GM20431 (cell line): ENCODE measurements around the gene SEMA4A.
"Not testable (repeated sequence)": the region's sequence is repeated elsewhere in the genome, so short reads cannot be mapped to it uniquely, and the experiment has no call there.

ENCODE experiments used
- in situ Hi-C: fragments of 300-500 bp; cut with MseI, MboI; formaldehyde crosslinking; loops from one replicate; pipeline ENCODE4 v1.15.0; 2020; ENCODE audit warnings: low sequenced_read_pairs; ENCODE audit not compliant: unreplicated experiment

The SEMA4A gene

DNA sequence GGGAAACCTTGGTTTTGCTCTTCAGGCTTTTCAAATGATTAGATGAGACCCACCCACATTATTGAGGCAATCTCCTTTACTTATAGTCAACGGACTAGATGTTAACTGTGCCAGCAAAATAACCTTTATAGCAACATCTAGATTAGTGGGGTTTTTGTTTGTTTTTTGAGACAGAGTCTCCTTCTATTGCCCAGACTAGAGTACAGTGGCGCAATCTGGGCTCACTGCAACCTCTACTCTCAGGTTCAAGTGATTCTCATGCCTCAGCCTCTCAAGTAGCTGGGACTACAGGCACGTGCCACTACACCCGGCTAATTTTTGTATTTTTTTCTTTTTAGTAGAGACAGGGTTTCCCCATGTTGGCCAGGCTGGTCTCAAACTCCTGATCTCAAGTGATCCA lies 36.9 kb downstream of the SEMA4A start:
- in situ Hi-C loops, result not testable (repeated sequence)

- in situ Hi-C loops, result no loop called here
These were observed 38.0 kb downstream of the SEMA4A start for GRCh38 chr1:156191292-156191964.

DNA sequence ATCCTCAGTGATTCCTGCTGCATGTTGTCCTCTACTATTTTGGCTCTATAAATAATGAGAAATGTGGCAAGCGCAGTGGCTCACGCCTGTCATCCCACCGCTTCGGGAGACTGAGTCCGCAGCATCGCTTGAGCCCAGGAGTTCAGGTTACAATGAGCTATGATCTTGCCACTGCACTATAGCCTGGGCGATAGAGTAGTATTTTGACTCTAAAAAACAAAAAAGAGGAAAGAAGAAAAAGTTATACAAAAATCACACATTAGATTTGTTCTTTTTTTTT lies 39.8 kb downstream of the SEMA4A start:
- in situ Hi-C loops, result no loop called here

GRCh38 chr1:156193488-156194299 lies 40.3 kb downstream of the SEMA4A start, which contains the start of gene SLC25A44:
SLC25A44 (plus strand) TSS chr1:156194104; CDS start chr1:156199848, 5,744 bp downstream.
- in situ Hi-C loops, result no loop called here

DNA sequence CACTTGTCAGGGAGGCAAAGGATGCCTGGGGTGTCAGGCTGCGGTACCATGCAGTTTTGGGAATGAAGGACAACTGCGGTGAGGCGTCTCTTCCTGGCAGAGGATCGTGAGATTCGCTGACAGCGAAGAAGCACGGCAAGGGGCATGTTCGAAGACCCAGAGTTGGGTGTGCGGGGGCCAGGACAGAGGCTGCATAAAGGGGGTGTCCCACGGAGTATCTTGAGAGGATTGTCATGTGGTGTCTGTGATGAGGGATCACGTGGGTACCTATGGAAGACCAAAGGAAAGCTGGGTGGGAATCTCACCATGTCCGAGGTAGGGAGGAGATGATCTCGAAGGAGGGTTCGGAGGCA lies 40.9 kb downstream of the SEMA4A start:
- in situ Hi-C loops, result no loop called here

DNA sequence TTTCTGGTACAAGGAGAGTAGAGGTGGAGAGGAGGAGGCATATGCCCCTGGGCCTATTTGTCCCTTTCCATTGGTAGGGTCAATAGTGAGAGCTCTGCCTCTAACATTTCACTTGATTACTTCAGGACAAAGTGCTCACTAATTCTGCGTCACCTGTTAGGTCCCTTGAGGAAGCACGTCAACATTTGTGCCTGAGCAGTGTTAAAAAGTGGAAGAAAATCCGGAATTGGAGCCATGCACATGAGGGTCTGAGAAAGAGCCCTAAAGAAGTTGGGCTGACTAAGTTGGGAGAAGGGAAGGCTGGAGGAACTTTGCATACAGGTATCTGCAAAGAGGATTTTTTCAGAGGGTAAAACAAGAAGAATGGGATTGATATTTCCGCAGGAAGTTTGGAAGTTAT lies 42.5 kb downstream of the SEMA4A start:
- in situ Hi-C loops, result no loop called here

- in situ Hi-C loops, result no loop called here
These were observed 43.1 kb downstream of the SEMA4A start for GRCh38 chr1:156196445-156196844.

DNA sequence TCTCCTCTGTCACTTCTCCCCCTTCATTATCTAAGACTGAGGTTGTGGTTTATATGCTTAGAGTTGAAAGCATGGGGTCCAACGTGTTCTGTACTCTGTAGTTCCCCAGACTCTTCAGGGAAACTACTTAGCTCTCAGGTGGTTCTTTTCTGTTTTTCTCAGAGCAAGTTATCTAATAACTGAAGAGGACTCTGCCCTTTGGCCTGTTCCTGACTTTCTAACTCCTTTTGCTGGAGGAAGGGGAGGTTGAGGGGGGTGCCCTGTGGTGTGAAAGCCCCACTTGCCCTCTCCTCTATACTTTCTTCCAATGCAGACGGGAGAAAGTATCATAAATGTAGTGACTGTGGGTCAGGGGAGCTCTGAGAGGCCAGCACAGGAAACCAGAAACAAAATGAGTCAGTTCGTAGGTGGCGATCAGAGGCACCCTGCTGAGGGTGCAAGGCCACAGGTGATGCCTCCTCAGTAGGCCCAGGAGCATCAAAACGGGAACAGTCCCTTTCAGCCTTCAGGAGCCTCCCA lies 45.5 kb downstream of the SEMA4A start:
- in situ Hi-C loops, result no loop called here

DNA sequence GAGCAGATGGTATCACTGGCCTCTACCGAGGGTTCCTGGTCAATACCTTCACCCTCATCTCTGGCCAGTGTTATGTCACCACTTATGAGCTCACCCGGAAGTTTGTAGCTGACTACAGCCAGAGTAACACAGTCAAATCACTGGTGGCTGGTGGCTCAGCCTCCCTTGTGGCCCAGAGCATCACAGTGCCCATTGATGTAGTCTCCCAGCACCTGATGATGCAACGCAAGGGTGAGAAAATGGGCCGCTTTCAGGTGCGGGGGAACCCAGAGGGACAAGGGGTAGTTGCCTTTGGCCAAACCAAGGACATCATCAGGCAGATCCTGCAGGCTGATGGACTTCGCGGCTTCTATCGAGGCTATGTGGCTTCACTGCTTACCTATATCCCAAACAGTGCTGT lies 46.7 kb downstream of the SEMA4A start:
- in situ Hi-C loops, result no loop called here

DNA sequence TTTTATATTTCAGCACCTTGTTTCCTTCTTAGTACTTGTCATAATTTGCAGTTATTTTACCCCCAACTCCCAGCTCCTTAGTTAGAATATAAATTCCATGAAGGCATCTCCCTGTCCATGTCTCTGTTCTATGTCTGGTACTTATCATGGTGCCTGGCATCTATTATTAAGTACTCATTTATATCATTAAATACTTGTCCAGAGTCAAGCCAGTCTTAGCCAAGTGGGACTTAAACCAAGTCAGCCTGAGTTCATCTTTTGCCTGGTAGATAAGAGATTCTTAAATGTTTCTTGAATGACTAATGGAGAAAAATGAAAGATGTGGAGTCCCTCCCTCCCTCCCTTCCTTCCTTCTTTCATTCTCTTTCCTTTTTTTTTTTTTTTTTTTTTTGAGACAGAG lies 49.9 kb downstream of the SEMA4A start:
- in situ Hi-C loops, result no loop called here

GRCh38 chr1:156204686-156205085 lies 51.3 kb downstream of the SEMA4A start:
- in situ Hi-C loops, result no loop called here

GRCh38 chr1:156211243-156211642 lies 57.9 kb downstream of the SEMA4A start:
- in situ Hi-C loops, result no loop called here

- in situ Hi-C loops, result no loop called here
These were observed 58.7 kb downstream of the SEMA4A start for GRCh38 chr1:156212130-156212529.

GRCh38 chr1:156212833-156213643 lies 59.7 kb downstream of the SEMA4A start, which contains the start of gene PMF1:
PMF1 (plus strand) TSS chr1:156213007; CDS start chr1:156213016, 9 bp downstream.
- in situ Hi-C loops, result no loop called here

DNA sequence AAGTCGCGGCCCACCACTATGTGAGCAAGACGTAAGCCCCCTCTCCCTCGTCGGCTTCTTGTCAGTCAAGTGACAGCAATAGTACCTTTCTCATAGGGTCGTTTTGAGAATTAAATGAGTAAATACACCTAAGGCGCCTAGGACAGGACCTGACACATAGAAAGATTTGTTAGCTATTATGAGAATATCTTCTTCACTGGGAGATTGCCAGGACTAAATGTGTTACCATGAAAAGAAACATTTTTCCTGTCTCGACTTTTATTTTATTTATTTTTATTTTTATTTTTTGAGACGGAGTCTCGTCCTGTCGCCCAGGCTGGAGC lies 60.2 kb downstream of the SEMA4A start:
- in situ Hi-C loops, result no loop called here

- in situ Hi-C loops, result no loop called here
These were observed 60.8 kb downstream of the SEMA4A start for GRCh38 chr1:156214024-156214748.

GRCh38 chr1:156216361-156217086 lies 63.1 kb downstream of the SEMA4A start:
- in situ Hi-C loops, result not testable (repeated sequence)

DNA sequence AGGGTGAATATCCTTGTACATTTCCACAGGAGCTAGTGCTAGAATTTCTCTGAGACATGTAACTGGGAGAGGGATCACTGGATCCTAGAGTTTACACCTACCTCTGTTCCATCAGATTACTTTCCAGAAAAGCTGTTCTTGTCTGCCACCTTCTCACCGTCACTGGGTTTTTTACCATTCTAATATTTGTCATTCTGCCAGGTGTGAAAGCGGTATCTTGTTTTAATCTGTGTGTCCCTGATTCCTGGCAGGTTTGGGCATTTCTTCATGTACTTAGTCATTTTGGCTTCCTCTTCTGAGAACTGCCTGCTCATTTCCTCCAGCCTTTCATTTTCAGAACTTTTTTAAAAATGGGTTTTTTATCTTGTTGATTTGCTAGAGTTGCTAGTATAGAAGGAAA lies 64.5 kb downstream of the SEMA4A start:
- in situ Hi-C loops, result no loop called here

GRCh38 chr1:156220226-156220625 lies 66.8 kb downstream of the SEMA4A start:
- in situ Hi-C loops, result no loop called here
